ENCODE measurements around the gene ANO10.

DNA sequence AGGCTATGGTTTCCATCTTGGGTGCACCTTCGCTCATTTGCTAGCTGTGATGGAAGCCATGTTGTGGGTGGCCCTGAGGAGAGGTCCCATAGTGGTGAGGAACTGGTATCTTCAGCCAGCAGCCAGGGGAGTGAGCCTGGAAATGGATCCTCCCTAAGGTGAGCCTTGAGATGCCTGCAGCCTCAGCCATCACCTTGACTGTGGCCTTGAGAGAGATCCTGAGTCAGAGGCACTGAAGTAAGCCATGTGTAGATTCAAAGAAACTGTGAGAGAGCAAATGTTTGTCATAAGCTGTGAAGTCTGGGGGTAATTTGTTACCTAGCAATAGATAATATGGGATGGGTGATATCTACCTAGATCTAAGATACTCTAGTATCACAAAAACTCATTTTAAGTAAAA is 230.2 kb downstream of the ANO10 start:
- TF ChIP-seq POLR2AphosphoS5 (IDR thresholded peaks at IDR 0.05; ENCODE audit: low read depth, low read length), result no peak
- no peak for TF ChIP-seq POLR2A (IDR thresholded peaks at IDR 0.05; ENCODE audit: low read depth, low read length)
